Stomach (tissue), 9 donors: ENCODE results near the gene CDRT4. TPM values are rescaled to one million over a fixed set of nuclear protein-coding genes. Genes with fewer than 3 reads are reported as not detected.
A peak's percentile ranks its signal among the peaks of the same experiment; 100 is the strongest.

Experiments used
- DNase-seq, 2 donors: peaks; one replicate each; pipeline versions ENCODE4 v3.0.0 to v3.0.0-alpha.2; 2013 to 2019
- H3K27ac ChIP-seq, 5 donors: fragments of 200-600 bp in 4 of 5; sonication (generic) in 4 of 5; one replicate each; pipeline ENCODE4 v1.5.1; 2013 to 2019; ENCODE audit warnings: mild to moderate bottlenecking in 1 of 5, moderate library complexity in 1 of 5
- H3K27me3 ChIP-seq, 3 donors: fragments of 200-600 bp; sonication (generic); one replicate each; pipeline ENCODE4 v1.5.1; 2017 to 2019; ENCODE audit warnings: mixed run types in 1 of 3
- H3K36me3 ChIP-seq, 4 donors: fragments of 200-600 bp; sonication (generic); 1 replicate in 3 of 4; 2 replicates in 1 of 4; pipeline ENCODE4 v1.5.1; 2016 to 2019
- H3K4me1 ChIP-seq, 4 donors: fragments of 200-600 bp; sonication (generic); one replicate each; pipeline ENCODE4 v1.5.1; 2016 to 2019
- H3K4me3 ChIP-seq, 4 donors: fragments of 200-600 bp; sonication (generic) in 3 of 4; one replicate each; pipeline ENCODE4 v1.5.1; 2016 to 2019; ENCODE audit warnings: mild to moderate bottlenecking in 1 of 4
- H3K9me3 ChIP-seq, 4 donors: fragments of 200-600 bp; sonication (generic); one replicate each; pipeline ENCODE4 v1.5.1; 2016 to 2019
- EP300 ChIP-seq: sonication (generic); formaldehyde crosslinking; IDR thresholded peaks from one replicate; pipeline ENCODE4 v1.6.1; 2017; ENCODE audit warnings: antibody characterized with exemption
- POLR2A ChIP-seq, 4 donors: fragments of 450-650 bp; IDR thresholded peaks; one replicate each; pipeline ENCODE4 v1.6.1; 2016; ENCODE audit warnings: antibody characterized with exemption in 4 of 4, control low read depth in 2 of 4, mild to moderate bottlenecking in 1 of 4, moderate library complexity in 1 of 4
- POLR2AphosphoS5 ChIP-seq, 3 donors: sonication (generic); formaldehyde crosslinking; IDR thresholded peaks; one replicate each; pipeline ENCODE4 v1.6.1; 2016; ENCODE audit warnings: antibody characterized with exemption in 3 of 3
- WGBS, 5 donors: extraction: QIAGEN DNeasy Blood & Tissue Kit in 3 of 5; methylation state at CpG; one replicate each; pipeline versions ENCODE4 v1.1.5 to v1.1.7; 2013 to 2018; 5-methylcytosine and 5-hydroxymethylcytosine counted together
- intact Hi-C: fragments of 100-400 bp; cut with DNase I; formaldehyde crosslinking; loops from one replicate; pipeline ENCODE4 v1.15.1; 2023; ENCODE audit warnings: low total_unique reads
- polyA plus RNA-seq, 3 donors: library from polyadenylated mRNA; stranded (reverse); fragments of 200-250 nt; gene quantifications; one replicate each; pipeline ENCODE4 v1.2.3, GENCODE V29; 2013
- total RNA-seq, 5 donors: library from RNA; depleted of rRNA; stranded (reverse); fragments of >200 nt; gene quantifications; one replicate each; pipeline versions ENCODE4 v1.1.0 to v1.2.3, GENCODE V29; 2014 to 2016
- TF ChIP-seq, protein P1 (sequence below), 7 experiments: fragments of 450-650 bp in 4 of 7; fragments of 200-600 bp in 3 of 7; sonication (generic) in 3 of 7; IDR thresholded peaks; one replicate each; pipeline ENCODE4 v1.5.1; 2016 to 2019; ENCODE audit warnings: antibody characterized with exemption in 7 of 7, control low read depth in 2 of 7, mild to moderate bottlenecking in 1 of 7
- donor health status: healthy with polysubstance abuse.
- donor health status: Bipolar disorder and iron deficiency.
- donor health status: healthy.

Gene CDRT4
- total and polyA plus RNA-seq, 8 donors, result 1.5 to 12.8 (median 4.7) TPM; not detected in 2

DNA sequence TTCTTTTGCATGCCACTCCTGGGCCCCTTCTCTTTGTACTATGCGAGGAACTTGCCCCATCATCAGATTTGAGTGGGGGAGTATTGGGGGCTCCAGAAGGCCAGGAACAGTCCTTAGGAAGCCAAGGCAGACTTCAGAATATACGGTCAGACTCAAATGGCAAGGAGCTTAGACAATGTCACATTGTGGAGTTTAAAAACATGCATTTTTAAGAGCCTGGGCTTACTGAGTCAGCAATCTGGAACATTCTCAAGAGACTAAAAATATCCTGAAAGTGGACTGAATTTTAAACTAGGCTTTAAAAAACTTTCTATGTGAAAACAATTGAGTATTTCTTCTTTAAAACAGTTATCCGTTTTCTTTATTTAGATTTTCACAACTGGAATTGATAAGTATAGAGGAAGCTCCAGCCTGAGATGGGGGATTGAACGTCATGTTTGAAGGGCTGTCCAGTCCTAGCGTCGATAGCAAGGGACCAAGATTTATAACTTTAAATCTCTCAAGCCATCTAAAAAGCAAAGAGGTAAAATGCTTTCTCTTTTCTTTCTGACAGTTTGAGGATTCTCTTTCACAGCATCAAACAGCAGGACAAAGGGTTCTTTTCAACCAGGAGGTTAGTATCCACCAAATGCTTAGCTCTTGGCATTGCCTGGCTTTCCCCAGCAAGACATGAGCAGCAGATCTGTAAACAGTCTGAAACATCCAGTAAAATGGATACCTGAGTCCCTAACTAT, 45.8 kb upstream of the CDRT4 start:
- H3K27me3 ChIP-seq, result no peaks in the 10 kb centered on the region
- H3K4me3 ChIP-seq, result no peak overlapping the region
- peaks cover 4 to 27% (median 21%) of the 10 kb centered on the region in 4 donors for H3K36me3 ChIP-seq
- 62 to 80% (median 79%) methylated on average over 6 of the region's 6 CpGs for WGBS, 5 donors
- TF ChIP-seq, protein P1, sequence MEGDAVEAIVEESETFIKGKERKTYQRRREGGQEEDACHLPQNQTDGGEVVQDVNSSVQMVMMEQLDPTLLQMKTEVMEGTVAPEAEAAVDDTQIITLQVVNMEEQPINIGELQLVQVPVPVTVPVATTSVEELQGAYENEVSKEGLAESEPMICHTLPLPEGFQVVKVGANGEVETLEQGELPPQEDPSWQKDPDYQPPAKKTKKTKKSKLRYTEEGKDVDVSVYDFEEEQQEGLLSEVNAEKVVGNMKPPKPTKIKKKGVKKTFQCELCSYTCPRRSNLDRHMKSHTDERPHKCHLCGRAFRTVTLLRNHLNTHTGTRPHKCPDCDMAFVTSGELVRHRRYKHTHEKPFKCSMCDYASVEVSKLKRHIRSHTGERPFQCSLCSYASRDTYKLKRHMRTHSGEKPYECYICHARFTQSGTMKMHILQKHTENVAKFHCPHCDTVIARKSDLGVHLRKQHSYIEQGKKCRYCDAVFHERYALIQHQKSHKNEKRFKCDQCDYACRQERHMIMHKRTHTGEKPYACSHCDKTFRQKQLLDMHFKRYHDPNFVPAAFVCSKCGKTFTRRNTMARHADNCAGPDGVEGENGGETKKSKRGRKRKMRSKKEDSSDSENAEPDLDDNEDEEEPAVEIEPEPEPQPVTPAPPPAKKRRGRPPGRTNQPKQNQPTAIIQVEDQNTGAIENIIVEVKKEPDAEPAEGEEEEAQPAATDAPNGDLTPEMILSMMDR (IDR thresholded peaks at IDR 0.05), result no peak
- no peak for TF ChIP-seq POLR2A (IDR thresholded peaks at IDR 0.05)
- no peak for TF ChIP-seq POLR2AphosphoS5 (IDR thresholded peaks at IDR 0.05)
- TF ChIP-seq EP300, result no peak
- no peaks in the 10 kb centered on the region for H3K9me3 ChIP-seq
- H3K27ac ChIP-seq, result peak overlapping the region in 4 of 5 donors; percentile 30 to 70 (median 62)
- intact Hi-C loops, result no loop called here
- DNase-seq, result peak in 1 of 2 donors; percentile 30
- peaks cover 0 to 27% (median 22%) of the 10 kb centered on the region in 4 donors for H3K4me1 ChIP-seq

DNA sequence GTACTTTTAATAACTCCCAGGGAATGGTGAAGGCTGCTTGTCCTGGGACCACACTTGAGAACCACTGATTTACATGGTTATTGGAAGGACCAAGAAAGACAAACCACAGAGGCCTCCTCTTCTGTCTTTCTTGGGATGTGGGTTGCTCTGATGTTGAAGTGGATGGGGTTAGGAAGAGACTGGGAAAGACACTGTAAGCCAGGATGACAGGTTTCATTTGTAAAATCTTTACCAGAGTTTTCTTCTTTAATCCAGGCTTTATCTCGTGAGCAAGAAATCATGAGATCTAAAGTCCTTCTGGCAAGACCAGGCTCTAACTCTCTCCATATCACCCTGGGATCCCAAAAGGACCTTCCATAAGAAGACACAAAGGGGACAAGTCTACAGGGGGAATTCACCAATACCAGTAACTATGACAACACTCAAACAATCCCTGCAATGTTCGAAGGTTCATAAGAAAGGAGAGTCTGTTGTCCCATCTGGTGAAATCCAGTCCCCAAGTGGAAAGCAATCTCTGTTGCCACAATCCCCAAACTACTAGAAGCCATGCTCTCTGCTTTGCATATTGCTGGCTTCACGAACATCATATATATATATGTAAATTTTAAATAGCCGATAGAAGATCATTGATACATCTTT, 44.8 kb upstream of the CDRT4 start:
- intact Hi-C loops, result no loop called here
- DNase-seq, result no peak
- no peaks in the 10 kb centered on the region for H3K27me3 ChIP-seq
- peak overlapping the region in 3 of 5 donors; percentile 57 to 70 (median 68) for H3K27ac ChIP-seq
- WGBS, 5 donors, result 92 to 98% (median 94%) methylated on average over 4 of the region's 4 CpGs
- TF ChIP-seq, protein P1 (IDR thresholded peaks at IDR 0.05), result no peak
- TF ChIP-seq EP300 (no peak), POLR2A (IDR thresholded peaks at IDR 0.05) (no peak), POLR2AphosphoS5 (IDR thresholded peaks at IDR 0.05) (no peak)
- no peak overlapping the region for H3K4me3 ChIP-seq
- H3K9me3 ChIP-seq, result no peaks in the 10 kb centered on the region
- H3K36me3 ChIP-seq, result peaks cover 4 to 27% (median 21%) of the 10 kb centered on the region in 4 donors
- peaks cover 0 to 27% (median 22%) of the 10 kb centered on the region in 4 donors for H3K4me1 ChIP-seq

DNA sequence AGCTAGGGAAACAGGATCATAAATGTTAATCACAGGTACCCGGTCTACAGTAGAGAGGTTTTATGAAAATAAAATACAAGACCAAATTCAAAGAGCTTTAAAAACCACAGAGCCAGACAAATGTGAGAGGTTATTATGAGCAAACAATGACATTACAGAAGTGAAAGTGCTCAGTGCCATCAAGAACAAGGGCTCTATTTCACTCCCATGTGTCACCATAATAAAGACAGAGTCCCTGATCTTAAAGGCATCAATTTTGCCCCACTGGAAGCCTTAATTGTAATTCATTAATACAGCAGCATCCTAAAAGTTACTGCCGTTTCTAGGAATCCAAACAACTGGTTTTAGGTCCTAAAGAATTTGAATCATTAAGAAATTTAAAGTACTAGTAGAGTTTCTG, 43.7 kb upstream of the CDRT4 start:
- WGBS, 5 donors, result 70 to 86% (median 73%) methylated on average over 2 of the region's 2 CpGs
- Histone ChIP-seq H3K9me3 (no peaks in the 10 kb centered on the region), H3K27me3 (no peaks in the 10 kb centered on the region), H3K4me1 (peaks cover 0 to 27% (median 22%) of the 10 kb centered on the region in 4 donors), H3K36me3 (peaks cover under 1 to 25% (median 16%) of the 10 kb centered on the region in 4 donors), H3K4me3 (no peak overlapping the region), H3K27ac (no peak overlapping the region)
- TF ChIP-seq EP300, result no peak
- TF ChIP-seq, protein P1 (IDR thresholded peaks at IDR 0.05), result no peak
- TF ChIP-seq POLR2AphosphoS5 (IDR thresholded peaks at IDR 0.05), result no peak
- no peak for TF ChIP-seq POLR2A (IDR thresholded peaks at IDR 0.05)
- intact Hi-C loops, result no loop called here
- no peak for DNase-seq

DNA sequence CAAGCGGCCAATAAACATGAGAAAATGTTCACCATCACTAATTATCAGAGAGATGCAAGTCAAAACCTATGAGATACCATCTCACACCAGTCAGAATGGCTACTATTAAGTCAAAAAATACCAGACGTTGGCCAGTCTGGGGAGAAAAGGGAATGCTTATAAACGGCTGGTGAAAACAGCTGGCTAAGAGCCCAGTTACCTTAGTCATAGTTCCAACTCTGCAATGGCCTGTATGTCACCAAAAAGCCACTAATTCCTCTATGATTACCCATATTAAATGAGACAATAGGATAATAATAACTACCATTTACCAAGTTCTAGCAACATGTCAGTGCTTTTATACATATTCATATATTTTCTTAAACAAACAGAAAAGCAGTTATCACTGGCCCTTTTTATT, 42.9 kb upstream of the CDRT4 start:
- no peaks in the 10 kb centered on the region for H3K9me3 ChIP-seq
- 53 to 66% (median 59%) methylated on average over 3 of the region's 3 CpGs for WGBS, 5 donors
- H3K27me3 ChIP-seq, result no peaks in the 10 kb centered on the region
- no peak for DNase-seq
- TF ChIP-seq, protein P1 (IDR thresholded peaks at IDR 0.05), result no peak
- no peak for TF ChIP-seq EP300
- TF ChIP-seq POLR2AphosphoS5 (IDR thresholded peaks at IDR 0.05), result no peak
- no peak for TF ChIP-seq POLR2A (IDR thresholded peaks at IDR 0.05)
- peaks cover 0 to 18% (median 10%) of the 10 kb centered on the region in 4 donors for H3K36me3 ChIP-seq
- no peak overlapping the region for H3K4me3 ChIP-seq
- intact Hi-C loops, result no loop called here
- H3K27ac ChIP-seq, result no peak overlapping the region
- H3K4me1 ChIP-seq, result peaks cover 0 to 27% (median 22%) of the 10 kb centered on the region in 4 donors
